ENCODE results near the gene DPYSL4.

DPYSL4 gene

GRCh38 chr10:132173185-132173584 lies 13.6 kb upstream of the DPYSL4 start:
- POLR2A ChIA-PET = no interaction called here
- DNase-seq (ENCODE audit: extremely low spot score) = no peak
- no peak for TF ChIP-seq CTCF (IDR thresholded peaks at IDR 0.05; ENCODE audit: control extremely low read depth, extremely low read depth, low read depth, missing control alignments)
- CTCF ChIA-PET = no interaction called here

GRCh38 chr10:132174237-132174636 lies 12.5 kb upstream of the DPYSL4 start:
- CTCF ChIA-PET = no interaction called here
- TF ChIP-seq CTCF (IDR thresholded peaks at IDR 0.05; ENCODE audit: control extremely low read depth, extremely low read depth, low read depth, missing control alignments) = no peak
- POLR2A ChIA-PET = no interaction called here
- DNase-seq (ENCODE audit: extremely low spot score) = no peak

GRCh38 chr10:132175408-132175807 lies 11.3 kb upstream of the DPYSL4 start:
- ChIA-PET POLR2A (no interaction called here), CTCF (interaction anchor here (1.5 kb wide), 1 partner anchor 13 kb away, joined by 6 read pairs; no protein-coding TSS in a partner anchor)
- no peak for TF ChIP-seq CTCF (IDR thresholded peaks at IDR 0.05; ENCODE audit: control extremely low read depth, extremely low read depth, low read depth, missing control alignments)

GRCh38 chr10:132175907-132176581 lies 10.7 kb upstream of the DPYSL4 start:
- DNase-seq (ENCODE audit: extremely low spot score) = no peak
- POLR2A ChIA-PET = no interaction called here
- no peak for TF ChIP-seq CTCF (IDR thresholded peaks at IDR 0.05; ENCODE audit: control extremely low read depth, extremely low read depth, low read depth, missing control alignments)
- CTCF ChIA-PET = interaction anchor here (1.5 kb wide), 1 partner anchor 12 kb away, joined by 6 read pairs; no protein-coding TSS in a partner anchor

More at GRCh38 chr10:132175408-132175807, 11.3 kb upstream of the DPYSL4 start:
- no peak for DNase-seq (ENCODE audit: extremely low spot score)

- no peak for TF ChIP-seq CTCF (IDR thresholded peaks at IDR 0.05; ENCODE audit: control extremely low read depth, extremely low read depth, low read depth, missing control alignments)
- ChIA-PET POLR2A (no interaction called here), CTCF (interaction anchor here (1.5 kb wide), 1 partner anchor 11 kb away, joined by 6 read pairs; no protein-coding TSS in a partner anchor)
- DNase-seq (ENCODE audit: extremely low spot score) = no peak
Measured at GRCh38 chr10:132176623-132177500, 9.9 kb upstream of the DPYSL4 start.

- DNase-seq (ENCODE audit: extremely low spot score) = no peak
- ChIA-PET POLR2A (no interaction called here), CTCF (no interaction called here)
- no peak for TF ChIP-seq CTCF (IDR thresholded peaks at IDR 0.05; ENCODE audit: control extremely low read depth, extremely low read depth, low read depth, missing control alignments)
Measured at GRCh38 chr10:132178046-132178445, 8.7 kb upstream of the DPYSL4 start.
